HepG2 (cell line): Measurements from ENCODE around the gene BCL2L1.

Source experiments
- TCF7 ChIP-seq: sonication (generic); IDR thresholded peaks from 2 replicates; pipeline ENCODE4 v1.6.1; 2016; ENCODE audit warnings: antibody characterized with exemption, low read depth
- TF ChIP-seq, protein P1 (sequence below): sonication (generic); formaldehyde crosslinking; IDR thresholded peaks from 2 replicates; pipeline ENCODE4 v1.5.0; 2020; ENCODE audit warnings: mild to moderate bottlenecking, missing genetic modification reagents, moderate library complexity
- TF ChIP-seq, protein P2 (sequence below): sonication (generic); formaldehyde crosslinking; IDR thresholded peaks from 2 replicates; pipeline ENCODE4 v1.4.0; 2020; ENCODE audit warnings: missing genetic modification reagents, borderline replicate concordance
- TF ChIP-seq, protein P3 (sequence below): IDR thresholded peaks from 2 replicates; pipeline ENCODE4 v1.6.1; 2012; ENCODE audit warnings: inconsistent platforms

DNA sequence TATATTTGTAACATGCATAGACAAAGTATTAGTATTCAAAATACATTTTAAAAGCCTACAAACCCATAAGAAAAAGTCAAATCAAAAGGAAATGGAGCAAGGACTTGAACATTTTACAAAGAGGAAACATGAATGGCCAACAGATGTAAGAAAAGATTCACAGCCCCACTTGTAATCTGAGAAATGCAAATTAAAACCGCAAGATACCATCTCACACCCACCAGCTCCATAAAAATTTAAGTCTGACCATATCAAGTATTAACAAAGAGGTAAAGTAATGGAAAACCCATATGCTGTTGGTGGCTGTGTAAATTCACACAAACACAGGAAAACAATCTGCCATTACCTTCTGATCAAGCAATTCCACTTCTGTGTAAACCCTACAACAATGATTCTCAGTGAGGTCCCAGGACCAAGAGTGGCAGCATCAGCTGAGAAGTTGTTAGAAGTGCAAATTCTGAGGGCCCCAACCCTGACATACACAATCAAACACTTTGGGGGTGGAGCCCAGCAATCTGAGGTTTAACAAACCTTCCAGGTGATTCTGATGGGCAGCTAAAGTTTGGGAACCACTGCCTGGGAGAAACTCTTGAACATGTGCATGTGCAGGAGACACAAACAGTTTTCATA, 30.9 kb downstream of the BCL2L1 start:
- no peak for TF ChIP-seq TCF7
- TF ChIP-seq, protein P1, sequence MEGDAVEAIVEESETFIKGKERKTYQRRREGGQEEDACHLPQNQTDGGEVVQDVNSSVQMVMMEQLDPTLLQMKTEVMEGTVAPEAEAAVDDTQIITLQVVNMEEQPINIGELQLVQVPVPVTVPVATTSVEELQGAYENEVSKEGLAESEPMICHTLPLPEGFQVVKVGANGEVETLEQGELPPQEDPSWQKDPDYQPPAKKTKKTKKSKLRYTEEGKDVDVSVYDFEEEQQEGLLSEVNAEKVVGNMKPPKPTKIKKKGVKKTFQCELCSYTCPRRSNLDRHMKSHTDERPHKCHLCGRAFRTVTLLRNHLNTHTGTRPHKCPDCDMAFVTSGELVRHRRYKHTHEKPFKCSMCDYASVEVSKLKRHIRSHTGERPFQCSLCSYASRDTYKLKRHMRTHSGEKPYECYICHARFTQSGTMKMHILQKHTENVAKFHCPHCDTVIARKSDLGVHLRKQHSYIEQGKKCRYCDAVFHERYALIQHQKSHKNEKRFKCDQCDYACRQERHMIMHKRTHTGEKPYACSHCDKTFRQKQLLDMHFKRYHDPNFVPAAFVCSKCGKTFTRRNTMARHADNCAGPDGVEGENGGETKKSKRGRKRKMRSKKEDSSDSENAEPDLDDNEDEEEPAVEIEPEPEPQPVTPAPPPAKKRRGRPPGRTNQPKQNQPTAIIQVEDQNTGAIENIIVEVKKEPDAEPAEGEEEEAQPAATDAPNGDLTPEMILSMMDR (CRISPR knock-in tag) = no peak
- TF ChIP-seq, protein P2, sequence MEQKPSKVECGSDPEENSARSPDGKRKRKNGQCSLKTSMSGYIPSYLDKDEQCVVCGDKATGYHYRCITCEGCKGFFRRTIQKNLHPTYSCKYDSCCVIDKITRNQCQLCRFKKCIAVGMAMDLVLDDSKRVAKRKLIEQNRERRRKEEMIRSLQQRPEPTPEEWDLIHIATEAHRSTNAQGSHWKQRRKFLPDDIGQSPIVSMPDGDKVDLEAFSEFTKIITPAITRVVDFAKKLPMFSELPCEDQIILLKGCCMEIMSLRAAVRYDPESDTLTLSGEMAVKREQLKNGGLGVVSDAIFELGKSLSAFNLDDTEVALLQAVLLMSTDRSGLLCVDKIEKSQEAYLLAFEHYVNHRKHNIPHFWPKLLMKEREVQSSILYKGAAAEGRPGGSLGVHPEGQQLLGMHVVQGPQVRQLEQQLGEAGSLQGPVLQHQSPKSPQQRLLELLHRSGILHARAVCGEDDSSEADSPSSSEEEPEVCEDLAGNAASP (CRISPR knock-in tag) = no peak
- TF ChIP-seq, protein P3, sequence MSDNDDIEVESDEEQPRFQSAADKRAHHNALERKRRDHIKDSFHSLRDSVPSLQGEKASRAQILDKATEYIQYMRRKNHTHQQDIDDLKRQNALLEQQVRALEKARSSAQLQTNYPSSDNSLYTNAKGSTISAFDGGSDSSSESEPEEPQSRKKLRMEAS = no peak
